EH (cell line): ENCODE measurements around the gene DAO.
"Not testable (repeated sequence)": the region's sequence is repeated elsewhere in the genome, so short reads cannot be mapped to it uniquely, and the experiment has no call there.

ENCODE experiments used
- DNase-seq: peaks from one replicate; pipeline ENCODE4 v3.0.0-alpha.2; 2015; ENCODE audit warnings: low read depth

The DAO gene

GRCh38 chr12:108879615-108880254 lies at the start of gene DAO:
DAO (plus strand) TSS chr12:108880092; CDS start chr12:108885007, 4,915 bp downstream.
- no peak for DNase-seq

GRCh38 chr12:108831309-108831991 lies 48.4 kb upstream of the DAO start:
- no peak for DNase-seq

GRCh38 chr12:108832208-108832607 lies 47.7 kb upstream of the DAO start:
- DNase-seq = no peak

- DNase-seq = peak; percentile 96
Measured at GRCh38 chr12:108832730-108833354, 47.0 kb upstream of the DAO start.

GRCh38 chr12:108833355-108833733 lies 46.5 kb upstream of the DAO start:
- peak; percentile 99 for DNase-seq

GRCh38 chr12:108833757-108834472 lies 46.0 kb upstream of the DAO start:
- peak; percentile 94 for DNase-seq

GRCh38 chr12:108835860-108836634 lies 43.8 kb upstream of the DAO start:
- no peak for DNase-seq

GRCh38 chr12:108837239-108837638 lies 42.7 kb upstream of the DAO start:
- DNase-seq = no peak

GRCh38 chr12:108837680-108838079 lies 42.2 kb upstream of the DAO start:
- no peak for DNase-seq

- DNase-seq = peak; percentile 100
Measured at GRCh38 chr12:108838194-108839017, 41.5 kb upstream of the DAO start.

- peak; percentile 96 for DNase-seq
Measured at GRCh38 chr12:108839018-108839889, 40.6 kb upstream of the DAO start.

- DNase-seq = no peak
Measured at GRCh38 chr12:108839890-108840230, 40.0 kb upstream of the DAO start.

GRCh38 chr12:108840605-108841332 lies 39.1 kb upstream of the DAO start:
- peak; percentile 93 for DNase-seq

GRCh38 chr12:108841825-108842224 lies 38.1 kb upstream of the DAO start:
- DNase-seq = not testable (repeated sequence)

- peak; percentile 53 for DNase-seq
Measured at GRCh38 chr12:108842361-108842760, 37.5 kb upstream of the DAO start.

- DNase-seq = no peak
Measured at GRCh38 chr12:108843187-108843586, 36.7 kb upstream of the DAO start.

GRCh38 chr12:108845696-108846095 lies 34.2 kb upstream of the DAO start:
- DNase-seq = no peak

- DNase-seq = no peak
Measured at GRCh38 chr12:108846290-108846701, 33.6 kb upstream of the DAO start.

- no peak for DNase-seq
Measured at GRCh38 chr12:108847705-108848104, 32.2 kb upstream of the DAO start.
